PC-3 (cell line): ENCODE results near the gene METAP1D. TPM values are rescaled to one million over a fixed set of nuclear protein-coding genes. Genes with fewer than 3 reads are reported as not detected.
A peak's percentile ranks its signal among the peaks of the same experiment; 100 is the strongest.
"Not testable (repeated sequence)": the region's sequence is repeated elsewhere in the genome, so short reads cannot be mapped to it uniquely, and the experiment has no call there.

Experiments
- ATAC-seq: fragments of 200-7000 bp; cut with Tn5 transposase; 2 replicates; pipeline ENCODE4 v1.9.1; 2020; ENCODE audit warnings: mild to moderate bottlenecking, moderate library complexity
- BruUV-seq: library from RNA; stranded (reverse); fragments of 400-500 nt; replicated peaks from 2 replicates; lab custom pipeline; 2021; lab: Mats Ljungman, UMichigan
- CTCF ChIA-PET: fragments of 300-600 bp; sonication (Branson Sonifier 250); formaldehyde crosslinking; loops from one replicate; lab custom pipeline; 2022; ENCODE audit warnings: antibody characterized with exemption; lab: Charles Lee
- POLR2A ChIA-PET: fragments of 300-600 bp; sonication (Branson Sonifier 250); formaldehyde crosslinking; loops from one replicate; lab custom pipeline; 2022; ENCODE audit warnings: antibody characterized with exemption; ENCODE audit not compliant: unreplicated experiment; lab: Charles Lee
- DNase-seq: peaks from one replicate; pipeline ENCODE4 v3.0.0-alpha.2; 2015
- H2AFZ ChIP-seq: fragments of 300-600 bp; sonication (generic); 2 replicates; pipeline ENCODE4 v1.6.0; 2016; ENCODE audit warnings: antibody characterized with exemption, low read length
- H3F3A ChIP-seq: fragments of 300-600 bp; sonication (generic); one replicate; pipeline ENCODE4 v1.6.0; 2017; ENCODE audit warnings: antibody characterized with exemption, low read length, control low read depth, mild to moderate bottlenecking; ENCODE audit not compliant: unreplicated experiment
- H3K27ac ChIP-seq: fragments of 300-600 bp; sonication (generic); 2 replicates; pipeline ENCODE4 v1.5.1; 2016; ENCODE audit warnings: mild to moderate bottlenecking, low read length
- H3K27me3 ChIP-seq: fragments of 300-600 bp; sonication (generic); 2 replicates; pipeline ENCODE4 v1.6.1; 2016; ENCODE audit warnings: low read length, mixed read lengths
- H3K36me3 ChIP-seq: fragments of 300-600 bp; sonication (generic); 2 replicates; pipeline ENCODE4 v1.6.1; 2016; ENCODE audit warnings: low read depth, mixed run types, low read length, mixed read lengths
- H3K4me1 ChIP-seq: fragments of 300-600 bp; sonication (generic); 2 replicates; pipeline ENCODE4 v1.5.1; 2016; ENCODE audit warnings: low read length; ENCODE audit not compliant: insufficient read depth
- H3K4me2 ChIP-seq: fragments of 300-600 bp; sonication (generic); 2 replicates; pipeline ENCODE4 v1.6.0; 2016; ENCODE audit warnings: low read length
- H3K4me3 ChIP-seq: fragments of 300-600 bp; sonication (generic); 2 replicates; pipeline ENCODE4 v1.5.1; 2016; ENCODE audit warnings: mild to moderate bottlenecking, low read length, mixed read lengths
- H3K79me2 ChIP-seq: fragments of 300-600 bp; sonication (generic); 2 replicates; pipeline ENCODE4 v1.6.1; 2017; ENCODE audit warnings: low read length, mixed read lengths
- H3K9ac ChIP-seq: fragments of 300-600 bp; sonication (generic); 2 replicates; pipeline ENCODE4 v1.6.0; 2016; ENCODE audit warnings: mild to moderate bottlenecking, low read length
- H3K9me2 ChIP-seq: fragments of 300-600 bp; sonication (generic); replicated peaks from 2 replicates; pipeline ENCODE4 v1.6.1; 2016; ENCODE audit warnings: mixed run types, low read length, mixed read lengths
- H3K9me3 ChIP-seq: fragments of 300-600 bp; sonication (generic); 2 replicates; pipeline ENCODE4 v1.6.1; 2016; ENCODE audit warnings: low read length, mixed read lengths
- H4K20me1 ChIP-seq: fragments of 300-600 bp; sonication (generic); 2 replicates; pipeline ENCODE4 v1.6.1; 2016; ENCODE audit warnings: low read length, mixed read lengths
- CTCF ChIP-seq: fragments of 300-600 bp; sonication (generic); conservative IDR thresholded peaks from 2 replicates; pipeline ENCODE4 v1.5.1; 2017; ENCODE audit warnings: antibody characterized with exemption, low read depth, mild to moderate bottlenecking, low read length
- EZH2 ChIP-seq: fragments of 300-600 bp; sonication (generic); IDR thresholded peaks from one replicate; pipeline ENCODE4 v1.6.1; 2017; ENCODE audit warnings: antibody characterized with exemption, mild to moderate bottlenecking, low read length; ENCODE audit not compliant: unreplicated experiment
- EZH2phosphoT487 ChIP-seq: fragments of 300-600 bp; sonication (generic); IDR thresholded peaks from 2 replicates; pipeline ENCODE4 v1.6.1; 2018; ENCODE audit warnings: mild to moderate bottlenecking, antibody characterized with exemption, low read length, borderline replicate concordance
- intact Hi-C: fragments of 100-400 bp; cut with micrococcal nuclease; formaldehyde crosslinking; loops from 2 replicates; pipeline ENCODE4 v1.9.0; 2023
- total RNA-seq: library from RNA; depleted of rRNA; stranded (reverse); fragments of >200 nt; gene quantifications from 2 replicates; pipeline ENCODE4 v1.2.3, GENCODE V29; 2014

Gene METAP1D
- total RNA-seq, 1 experiment from 2014 or later: 12.0 TPM

DNA sequence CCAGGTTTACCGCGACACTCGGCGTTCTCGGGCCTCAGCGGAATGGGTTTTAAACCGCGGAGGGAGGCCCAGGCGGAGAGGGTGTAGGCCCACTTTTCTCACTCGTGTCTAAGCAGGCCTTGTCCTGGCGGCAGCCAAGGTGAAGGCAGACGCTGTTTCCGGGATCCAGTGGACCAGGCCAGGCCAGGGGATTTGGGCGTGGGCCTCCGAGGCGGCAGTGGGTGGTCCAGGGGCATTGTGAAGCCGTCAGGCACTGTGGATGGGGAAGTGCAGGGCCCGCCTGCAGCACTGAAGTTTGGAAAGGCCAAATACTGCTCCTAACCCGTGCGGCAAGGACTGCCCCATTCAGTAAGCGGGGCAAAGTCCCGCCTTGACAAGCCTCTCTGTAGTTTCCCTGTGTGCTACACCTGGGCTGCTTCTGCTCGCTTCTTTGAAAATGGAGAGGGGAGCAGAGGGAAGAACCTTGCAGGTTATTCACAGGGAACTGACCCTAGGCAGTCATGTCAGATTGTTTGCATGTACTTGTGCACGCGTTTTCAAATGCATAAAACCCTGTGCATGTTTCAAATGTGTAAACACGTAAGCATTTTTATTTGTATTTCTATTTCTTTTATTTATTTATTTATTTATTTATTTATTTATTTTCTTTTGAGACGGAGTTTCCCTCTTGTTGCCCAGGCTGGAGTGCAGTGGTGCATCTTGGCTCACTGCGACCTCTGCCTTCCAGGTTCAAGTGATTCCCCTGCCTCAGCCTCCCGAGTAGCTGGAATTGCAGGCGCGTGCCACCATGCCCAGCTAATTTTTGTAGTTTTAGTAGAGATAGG, 110.4 kb downstream of the METAP1D start:
- intact Hi-C loops: no loop called here
- no peaks in the 10 kb centered on the region for H3F3A ChIP-seq
- POLR2A ChIA-PET: no interaction called here
- H3K36me3 ChIP-seq: no peaks in the 10 kb centered on the region
- H3K27me3 ChIP-seq: no peaks in the 10 kb centered on the region
- H2AFZ ChIP-seq: no peak overlapping the region
- H3K79me2 ChIP-seq: no peaks in the 10 kb centered on the region
- no peaks in the 10 kb centered on the region for H3K4me1 ChIP-seq
- CTCF ChIA-PET: no interaction called here
- no peak overlapping the region for H3K4me3 ChIP-seq
- H3K9me2 ChIP-seq: no peaks in the 10 kb centered on the region
- H4K20me1 ChIP-seq: no peaks in the 10 kb centered on the region
- no peak overlapping the region for H3K27ac ChIP-seq
- DNase-seq (no peak), ATAC-seq (no peak)
- no TSS peak for BruUV-seq
- no peak overlapping the region for H3K9ac ChIP-seq
- H3K4me2 ChIP-seq: no peak overlapping the region
- no peak for TF ChIP-seq EZH2
- TF ChIP-seq EZH2phosphoT487: no peak
- TF ChIP-seq CTCF: no peak
- no peaks in the 10 kb centered on the region for H3K9me3 ChIP-seq

GRCh38 chr2:172113617-172114016, 113.9 kb downstream of the METAP1D start:
- no TSS peak for BruUV-seq

DNA sequence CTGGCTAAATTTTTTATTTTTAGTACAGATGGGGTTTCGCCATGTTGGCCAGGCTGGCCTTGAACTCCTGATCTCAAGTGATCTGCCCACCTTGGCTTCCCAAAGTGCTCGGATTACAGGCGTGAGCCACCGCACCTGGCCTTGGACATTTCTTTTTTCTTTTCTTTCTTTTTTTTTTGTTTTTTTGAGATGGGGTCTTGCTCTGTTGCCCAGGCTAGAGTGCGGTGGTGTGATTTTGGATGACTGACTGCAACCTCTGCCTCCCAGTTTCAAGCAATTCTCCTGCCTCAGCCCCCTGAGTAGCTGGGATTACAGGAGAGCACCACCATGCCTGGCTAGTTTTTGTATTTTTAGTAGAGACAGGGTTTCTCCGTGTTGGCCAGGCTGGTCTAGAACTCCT, 114.4 kb downstream of the METAP1D start:
- H3K4me2 ChIP-seq, intact Hi-C loops, POLR2A ChIA-PET, H3F3A ChIP-seq, H3K4me1 ChIP-seq, H3K9me3 ChIP-seq, BruUV-seq, H3K27me3 ChIP-seq, H3K36me3 ChIP-seq, H3K9ac ChIP-seq, H3K4me3 ChIP-seq, H3K9me2 ChIP-seq, H4K20me1 ChIP-seq, H2AFZ ChIP-seq, ATAC-seq, H3K79me2 ChIP-seq, H3K27ac ChIP-seq, DNase-seq: not testable (repeated sequence)
- CTCF ChIA-PET: interaction anchor here (0.6 to 1.1 kb wide), 3 partner anchors 13 to 521 kb away, joined by 3 to 5 read pairs (median 3); no protein-coding TSS in a partner anchor

More at GRCh38 chr2:172113617-172114016, 113.9 kb downstream of the METAP1D start:
- ChIA-PET CTCF (interaction anchor here (0.6 to 1.1 kb wide), 3 partner anchors 14 to 520 kb away, joined by 3 to 5 read pairs (median 3); no protein-coding TSS in a partner anchor), POLR2A (interaction anchor here (0.6 to 0.7 kb wide), 2 partner anchors 17 to 381 kb away, joined by 3 to 4 read pairs; no protein-coding TSS in a partner anchor)
- Histone ChIP-seq H4K20me1 (no peaks in the 10 kb centered on the region), H3K4me3 (no peak overlapping the region), H3K9ac (no peak overlapping the region), H3K9me2 (no peaks in the 10 kb centered on the region), H3F3A (peaks cover 2% of the 10 kb centered on the region), H3K9me3 (no peaks in the 10 kb centered on the region), H3K36me3 (no peaks in the 10 kb centered on the region), H3K79me2 (no peaks in the 10 kb centered on the region), H3K4me1 (peaks cover 3% of the 10 kb centered on the region), H3K27ac (no peak overlapping the region), H2AFZ (no peak overlapping the region), H3K4me2 (no peak overlapping the region), H3K27me3 (no peaks in the 10 kb centered on the region)
- peak; percentile 65 for TF ChIP-seq CTCF
- TF ChIP-seq EZH2phosphoT487: no peak
- no peak for TF ChIP-seq EZH2
- intact Hi-C loops: no loop called here
- peak; percentile 56 for DNase-seq
- ATAC-seq: peak; percentile 68
